GM21528 (cell line): ENCODE measurements around the gene EDDM3A.
"Not testable (repeated sequence)": the region's sequence is repeated elsewhere in the genome, so short reads cannot be mapped to it uniquely, and the experiment has no call there.

Experiments
- ATAC-seq: cut with Tn5 transposase; IDR thresholded peaks from one replicate; pipeline ENCODE4 v1.9.1; 2021; ENCODE audit warnings: mild to moderate bottlenecking, moderate library complexity; ENCODE audit not compliant: unreplicated experiment, low FRiP score

The EDDM3A gene

DNA sequence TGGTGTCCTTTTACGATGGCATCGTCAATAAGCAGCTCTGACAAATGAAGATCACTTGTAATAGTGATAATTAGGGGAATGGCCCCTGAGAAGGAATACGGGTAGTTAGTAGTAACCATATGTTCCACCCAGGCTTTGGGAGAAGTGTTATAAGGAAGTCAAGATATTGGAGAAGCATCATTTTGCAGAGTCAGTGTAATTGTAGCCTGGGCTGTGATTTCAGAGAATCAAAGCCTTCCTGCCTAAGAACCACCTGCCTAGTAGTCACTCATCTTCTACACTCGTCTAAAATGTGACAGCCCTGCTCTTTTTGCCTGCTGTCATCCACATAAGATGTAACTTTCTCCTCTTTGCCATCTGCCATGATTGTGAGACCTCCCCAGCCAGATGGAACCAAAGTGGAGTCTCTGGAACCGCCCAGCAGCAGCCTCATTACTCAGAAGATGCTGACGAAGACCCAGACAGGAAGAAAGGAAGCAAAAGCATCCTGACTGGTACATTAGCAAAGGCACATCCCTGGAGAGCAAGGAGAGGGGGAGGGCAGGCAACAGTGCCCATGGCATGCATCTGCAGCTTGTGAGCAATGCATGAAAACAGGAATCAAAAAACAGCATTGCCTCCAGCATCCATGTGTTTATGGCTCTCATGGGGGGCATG is 12.6 kb upstream of the EDDM3A start:
- ATAC-seq, result no peak

DNA sequence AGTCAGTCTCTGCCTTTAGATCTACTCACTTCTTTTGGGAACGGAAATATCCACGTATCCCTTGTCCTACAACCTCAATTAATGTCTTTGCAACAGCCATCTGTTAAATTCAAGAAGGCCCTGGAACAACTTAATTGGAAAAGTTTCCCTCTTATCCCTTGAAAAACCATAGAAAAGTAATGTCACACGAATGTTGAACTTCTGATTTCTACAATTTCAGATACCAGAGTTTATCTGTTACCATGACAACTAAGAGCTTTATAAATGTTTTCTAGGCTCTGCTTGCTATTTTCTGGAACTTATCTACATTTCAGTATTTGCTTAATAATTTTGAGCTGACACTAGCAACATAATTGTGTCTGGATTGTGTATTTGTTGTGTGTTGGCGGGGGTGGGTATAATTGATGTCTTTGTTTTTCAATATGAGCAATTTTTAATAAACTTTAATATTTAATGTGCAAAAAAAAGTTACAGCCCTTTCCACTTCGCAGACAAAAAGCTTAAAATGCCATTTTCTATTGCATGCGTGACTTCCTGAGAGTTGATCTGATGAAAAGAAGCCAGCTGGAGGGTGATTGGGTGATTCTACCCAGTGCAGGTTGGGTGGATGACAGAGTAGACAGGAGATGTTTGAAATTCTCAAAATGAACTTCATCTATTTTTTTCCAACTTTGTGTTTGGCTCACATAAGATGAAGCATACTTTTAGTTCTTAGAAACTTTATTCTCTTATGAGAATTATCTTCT is 11.8 kb upstream of the EDDM3A start:
- ATAC-seq, result no peak

DNA sequence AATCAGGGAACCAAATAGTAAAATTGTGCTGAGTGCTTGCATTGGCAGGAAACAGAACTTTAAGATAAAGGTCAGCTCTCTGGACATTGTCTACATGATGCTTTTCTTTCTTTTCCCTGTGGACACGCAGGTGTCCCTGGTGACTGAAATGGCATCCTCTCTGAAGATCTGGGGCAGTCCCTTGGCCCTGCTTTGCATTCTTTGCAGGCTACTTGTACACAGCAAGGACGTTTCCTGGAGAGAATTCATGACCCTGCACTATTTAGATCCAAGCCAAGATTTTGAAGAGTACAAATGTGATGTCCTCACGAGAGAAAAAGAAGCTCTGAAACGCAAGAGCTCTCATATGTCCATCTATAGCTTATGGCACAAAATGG is 11.3 kb upstream of the EDDM3A start:
- ATAC-seq, result no peak

DNA sequence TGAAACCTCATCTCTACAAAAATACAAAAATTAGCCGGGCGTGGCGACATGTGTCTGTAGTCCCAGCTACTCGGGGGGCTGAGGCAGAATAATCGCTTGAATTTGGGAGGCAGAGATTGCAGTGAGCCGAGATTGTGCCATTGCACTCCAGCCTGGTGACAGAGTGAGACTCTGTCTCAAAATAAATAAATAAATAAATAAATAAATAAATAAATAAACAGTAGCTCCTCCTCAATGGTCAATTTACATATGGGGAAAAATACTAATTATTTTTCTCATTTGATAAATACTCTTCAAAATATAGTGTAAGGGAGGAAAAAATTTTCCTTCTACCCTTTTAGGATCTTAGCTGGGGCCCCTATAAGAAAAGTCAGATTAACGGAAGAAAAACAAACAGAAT is 7.4 kb upstream of the EDDM3A start:
- not testable (repeated sequence) for ATAC-seq

DNA sequence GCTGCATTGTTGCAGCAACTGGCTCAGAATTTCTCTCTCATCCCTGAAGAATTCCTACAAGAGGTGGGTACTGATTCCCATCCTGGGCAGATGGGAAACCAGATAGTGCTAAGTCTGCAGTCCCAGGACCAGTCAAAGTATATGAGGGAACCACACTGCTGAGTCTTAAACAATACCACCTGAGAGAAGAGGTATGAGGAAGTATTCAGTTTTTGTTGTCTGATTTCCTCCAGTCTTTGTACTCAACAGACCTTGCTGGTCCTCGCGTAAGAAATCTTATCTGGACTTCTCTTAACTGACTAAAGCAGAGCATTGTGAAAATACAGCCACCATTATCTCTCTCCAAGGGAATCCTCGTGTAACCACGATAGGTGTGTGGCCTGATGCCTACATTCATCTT is 3.6 kb upstream of the EDDM3A start:
- no peak for ATAC-seq

DNA sequence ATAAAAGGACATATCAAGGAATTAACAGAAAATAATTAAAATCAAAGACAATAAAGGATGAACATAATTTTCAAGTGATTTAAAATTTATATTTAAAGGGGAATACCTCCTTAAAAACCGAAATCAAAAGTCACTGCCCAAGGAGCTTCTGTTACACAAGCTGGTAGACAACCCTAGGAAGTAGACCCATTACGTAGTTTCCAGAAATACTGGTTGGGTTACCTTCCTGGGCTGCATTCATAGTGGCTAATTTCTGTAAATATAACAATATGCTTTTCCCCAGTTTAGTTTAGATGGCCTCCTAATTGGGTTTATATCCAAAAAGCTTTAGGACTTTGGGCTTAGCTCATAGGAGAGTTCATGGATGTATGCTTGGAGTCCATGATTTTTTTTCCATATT is 2.1 kb upstream of the EDDM3A start:
- ATAC-seq, result no peak

DNA sequence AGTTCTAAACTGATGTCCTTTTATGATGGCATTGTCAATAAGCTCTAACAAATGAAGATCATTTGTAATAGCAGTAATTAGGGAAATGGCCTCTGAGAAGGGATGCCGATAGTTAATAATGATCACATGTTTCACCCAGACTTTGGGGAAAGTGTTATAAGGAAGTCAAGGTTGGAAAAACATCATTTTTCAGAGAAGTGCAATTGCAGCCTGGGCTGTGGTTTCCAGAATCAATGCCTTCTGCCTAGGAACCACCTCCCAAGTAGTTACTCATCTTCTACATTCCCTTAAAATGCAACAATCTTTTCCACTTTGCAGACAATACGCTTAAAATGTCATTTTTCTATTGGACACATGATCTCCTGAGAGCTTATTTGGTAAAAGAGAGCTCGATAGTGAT is 879 bp downstream of the EDDM3A start:
- no peak for ATAC-seq

DNA sequence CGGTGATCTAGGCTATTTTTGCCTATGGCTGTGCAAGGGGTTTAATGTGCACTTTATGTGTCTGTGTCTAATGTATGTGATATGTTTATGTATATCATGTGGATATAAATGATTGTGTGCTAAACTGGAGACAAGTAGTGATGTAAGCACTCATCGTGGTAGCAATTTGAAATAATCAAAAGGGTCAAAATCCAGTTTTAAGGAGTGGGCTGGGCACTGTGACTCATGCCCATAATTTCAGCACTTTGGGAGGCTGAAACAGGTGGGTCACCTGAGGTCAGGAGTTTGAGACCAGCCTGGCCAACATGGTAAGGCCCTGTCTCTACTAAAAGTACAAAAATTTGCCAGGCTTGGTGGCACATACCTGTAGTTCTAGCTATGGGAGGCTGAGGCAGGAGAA is 2.8 kb downstream of the EDDM3A start:
- ATAC-seq, result no peak

DNA sequence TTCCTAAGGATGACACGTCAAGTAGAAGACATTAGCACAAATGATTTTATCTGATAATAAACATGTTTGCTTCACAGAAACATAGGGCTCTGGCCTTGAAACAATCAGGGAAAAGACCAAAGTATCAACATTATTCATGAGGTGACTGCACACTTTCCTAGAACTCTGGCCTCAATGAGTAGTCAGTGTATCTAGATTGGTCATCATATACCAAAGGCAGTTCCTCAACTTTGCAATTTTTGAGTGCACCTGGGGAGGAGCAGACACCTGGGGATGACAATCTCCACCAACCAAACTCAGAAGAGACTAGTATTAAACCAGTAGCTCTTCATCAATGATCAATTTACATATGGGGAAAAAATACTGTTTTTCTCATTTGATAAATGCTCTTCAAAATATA is 4.5 kb downstream of the EDDM3A start:
- no peak for ATAC-seq

DNA sequence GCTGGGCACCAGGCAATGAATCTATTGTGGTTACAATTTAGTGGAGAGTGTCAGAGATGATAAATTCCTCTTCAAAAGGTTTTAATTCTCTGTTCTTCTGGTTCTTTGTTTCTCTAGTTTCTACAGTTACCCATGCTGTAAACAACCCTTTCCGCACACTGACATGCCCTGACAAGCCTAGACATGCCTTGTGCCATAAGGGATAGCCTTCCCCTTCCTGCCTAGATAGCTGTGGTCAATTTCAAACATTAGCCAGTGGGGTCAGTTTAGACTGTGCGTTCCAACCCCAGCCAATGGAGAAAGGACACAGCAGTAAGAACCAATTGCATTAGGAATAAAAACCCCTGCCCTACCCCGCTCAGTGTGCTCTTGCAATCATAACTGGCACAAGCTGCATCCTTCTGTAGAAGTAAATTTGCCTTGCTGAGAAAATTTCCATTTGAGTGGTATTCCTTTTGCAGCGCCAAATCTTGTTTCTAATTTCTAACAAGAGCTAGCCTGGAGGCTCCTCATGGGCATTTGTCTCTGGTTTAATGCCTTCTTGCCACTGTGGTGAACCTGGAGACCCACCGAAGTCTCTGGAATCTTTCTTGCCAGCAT is 6.4 kb downstream of the EDDM3A start:
- no peak for ATAC-seq

DNA sequence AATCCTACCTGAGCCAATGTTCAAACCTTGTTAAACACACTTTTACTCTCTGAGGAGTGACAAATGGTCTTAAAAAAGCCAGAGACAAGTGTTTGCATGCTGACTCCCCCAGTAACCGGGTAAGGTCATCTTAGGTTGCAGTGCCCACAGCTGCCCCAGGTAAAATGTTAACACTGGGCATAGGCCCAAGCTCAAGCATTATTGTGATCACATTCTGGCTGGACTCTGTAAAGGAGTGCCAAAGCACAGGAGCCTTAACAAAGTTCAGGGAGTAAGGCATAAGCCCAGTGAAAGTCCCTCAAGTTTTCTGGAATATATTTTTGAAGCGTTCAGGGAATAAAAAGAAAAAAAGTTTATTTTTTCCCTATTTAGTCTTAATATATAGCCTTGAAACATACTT is 8.6 kb downstream of the EDDM3A start:
- ATAC-seq, result no peak

DNA sequence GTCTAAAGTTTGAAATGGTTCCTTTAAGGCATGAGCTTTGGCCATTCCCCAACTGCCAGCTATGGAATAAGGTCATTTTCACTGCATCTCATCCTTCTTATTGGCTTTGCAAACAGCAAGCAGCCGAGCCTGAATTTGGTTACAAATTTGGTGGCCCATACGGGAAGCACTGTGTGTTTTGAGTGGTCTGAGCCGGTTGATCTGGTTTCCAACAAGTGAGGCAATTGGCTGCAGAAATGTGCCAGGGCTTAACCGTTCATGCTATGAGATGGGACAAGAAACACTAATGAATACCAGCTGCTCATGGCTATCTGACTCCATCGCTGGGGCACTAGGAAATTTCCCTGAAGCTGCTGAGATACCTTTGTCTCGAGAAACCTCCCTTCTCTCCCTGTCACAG is 9.3 kb downstream of the EDDM3A start:
- ATAC-seq, result no peak

DNA sequence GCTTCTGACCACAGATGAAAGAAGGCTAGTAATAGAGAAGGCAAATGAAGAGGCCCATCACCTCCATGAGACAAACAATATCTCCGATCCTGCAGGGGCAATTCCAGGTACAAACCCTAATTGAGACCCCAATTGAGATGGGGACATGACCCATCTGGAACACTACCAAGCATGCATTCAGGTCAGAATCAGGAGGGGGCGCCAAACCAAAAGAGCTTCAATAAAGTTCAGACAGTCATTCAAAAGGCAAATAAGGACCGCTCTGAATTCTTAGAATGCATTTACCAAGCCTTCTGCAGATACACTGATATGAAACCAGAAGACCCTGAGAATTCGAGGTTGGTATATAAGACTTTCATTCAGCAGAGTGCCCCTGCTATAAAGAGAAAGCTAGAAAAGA is 12.3 kb downstream of the EDDM3A start:
- ATAC-seq, result no peak

DNA sequence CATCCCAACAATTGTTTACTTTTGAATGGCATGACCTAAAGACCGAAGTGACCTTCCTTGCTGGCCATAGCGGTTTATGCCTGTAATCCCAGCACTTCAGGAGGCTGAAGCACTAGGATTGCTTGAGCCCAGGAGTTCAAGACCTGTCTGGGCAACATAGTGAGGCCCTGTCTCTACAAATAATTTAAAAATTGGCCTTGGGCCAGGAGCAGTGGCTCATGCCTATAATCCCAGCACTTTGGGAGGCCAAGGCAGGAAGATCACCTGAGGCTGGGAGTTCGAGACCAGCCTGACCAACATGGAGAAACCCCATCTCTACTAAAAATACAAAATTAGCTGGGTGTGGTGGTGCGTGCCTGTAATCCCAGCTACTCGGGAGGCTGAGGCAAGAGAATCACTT is 13.8 kb downstream of the EDDM3A start:
- not testable (repeated sequence) for ATAC-seq

DNA sequence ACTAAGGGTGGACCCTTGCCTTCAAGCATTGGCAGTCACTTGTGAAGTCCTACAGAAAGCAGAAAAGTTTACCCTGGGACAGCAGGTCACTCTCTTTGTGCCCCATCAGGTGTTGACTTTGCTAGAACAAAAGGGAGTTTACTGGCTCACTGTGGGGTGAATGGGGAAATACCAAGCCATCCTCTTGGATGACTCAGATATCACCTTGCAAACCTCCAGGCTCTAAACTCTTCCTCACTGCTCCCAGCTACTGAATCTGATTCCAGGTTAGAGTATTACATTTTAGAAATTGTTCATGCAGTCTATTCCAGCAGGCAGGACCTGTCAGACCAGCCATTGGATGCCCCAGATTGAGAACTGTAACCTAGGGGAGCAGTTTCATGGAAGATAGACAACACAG is 15.3 kb downstream of the EDDM3A start:
- no peak for ATAC-seq

DNA sequence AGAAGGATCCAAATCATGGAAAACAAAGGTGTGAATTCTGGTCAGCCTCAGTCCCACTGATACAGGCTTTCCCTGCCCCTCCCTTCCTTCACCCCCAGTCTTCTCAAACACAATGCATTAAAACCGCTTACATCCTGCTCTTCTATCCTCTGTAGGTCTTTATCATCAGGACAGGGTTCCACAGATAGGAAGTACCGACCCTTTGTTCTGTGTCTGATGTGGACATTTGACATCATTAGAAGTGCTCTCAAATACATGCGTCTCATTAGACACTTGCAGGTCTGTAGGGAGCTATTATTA is 22.9 kb downstream of the EDDM3A start:
- ATAC-seq, result no peak

DNA sequence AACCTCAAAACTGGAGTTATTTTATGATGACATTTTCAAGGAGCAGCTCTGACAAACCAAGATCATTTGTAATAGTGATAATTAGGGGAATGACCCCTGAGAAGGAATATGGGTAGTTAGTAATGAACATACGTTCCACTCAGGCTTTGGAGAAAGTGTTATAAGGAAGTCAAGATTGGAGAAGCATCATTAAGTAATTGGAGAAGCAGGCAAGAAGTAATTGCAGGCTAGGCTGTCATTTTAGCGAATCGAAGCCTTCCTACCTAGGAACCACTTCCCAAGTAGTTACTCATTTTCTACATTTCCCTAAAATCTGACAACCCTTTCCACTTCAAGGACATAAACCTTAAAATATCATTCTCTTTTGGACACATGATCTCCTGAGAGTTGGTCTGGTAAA is 23.7 kb downstream of the EDDM3A start:
- ATAC-seq, result no peak

DNA sequence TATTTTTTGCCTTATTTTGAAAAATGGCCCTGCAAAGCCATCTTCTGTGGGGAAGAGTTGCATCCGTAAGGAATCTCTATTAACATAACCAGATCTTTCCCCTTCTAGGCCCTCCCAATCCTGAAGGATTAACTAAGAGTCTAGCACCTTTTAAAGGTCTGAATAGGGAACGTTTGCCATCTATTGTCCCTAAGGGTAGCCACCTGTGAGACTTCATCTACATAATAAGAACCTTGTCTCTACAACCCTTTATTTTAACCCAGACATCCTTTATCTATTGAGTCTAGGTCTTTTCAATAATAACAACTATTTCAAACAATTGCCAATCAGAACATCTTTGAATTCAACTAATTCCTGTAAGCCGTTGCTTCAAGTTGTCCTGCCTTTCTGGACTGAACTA is 27.0 kb downstream of the EDDM3A start:
- no peak for ATAC-seq

DNA sequence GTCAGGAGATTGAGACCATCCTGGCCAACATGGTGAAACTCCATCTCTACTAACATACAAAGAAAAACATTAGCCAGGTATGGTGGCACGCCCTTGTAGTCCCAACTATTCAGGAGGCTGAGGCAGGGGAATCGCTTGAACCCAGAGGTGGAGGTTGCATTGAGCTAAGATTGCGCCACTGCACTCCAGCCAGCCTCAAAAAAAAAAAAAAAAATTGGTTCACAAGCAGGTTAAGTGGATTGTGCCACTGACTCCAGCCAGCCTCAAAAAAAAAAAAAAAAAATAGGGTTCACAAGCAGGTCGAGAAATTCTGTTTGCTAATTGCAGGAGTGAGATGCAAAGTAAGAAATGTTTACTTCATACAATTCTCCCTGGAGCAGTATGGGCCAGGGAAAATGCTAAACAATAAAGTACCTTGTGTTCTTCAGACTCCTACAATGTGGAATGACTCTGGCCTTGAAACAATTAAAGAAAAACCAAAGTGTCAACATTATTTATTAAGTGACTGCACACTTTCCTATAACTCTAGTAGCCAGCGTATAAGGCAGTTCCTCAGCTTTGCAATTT is 28.7 kb downstream of the EDDM3A start:
- no peak for ATAC-seq

DNA sequence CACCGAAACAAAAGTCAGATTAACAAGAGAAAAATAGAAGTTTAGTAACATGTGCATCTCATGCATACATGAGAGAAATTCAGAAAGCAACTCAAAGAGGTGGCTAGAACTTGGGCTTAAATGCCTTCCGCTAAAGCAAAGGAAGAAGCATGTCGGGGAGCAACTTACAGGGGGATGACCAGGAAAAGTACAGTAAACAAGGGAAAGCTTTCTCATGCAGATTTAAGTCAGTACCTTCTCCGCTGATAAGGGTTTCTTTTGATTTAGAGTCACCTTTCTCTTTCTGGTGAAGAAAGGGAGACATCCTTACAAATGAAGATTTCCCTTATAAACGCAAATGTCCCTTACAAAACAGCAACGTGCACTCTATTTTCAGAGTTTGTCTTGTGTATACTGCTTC is 29.4 kb downstream of the EDDM3A start:
- ATAC-seq, result no peak

DNA sequence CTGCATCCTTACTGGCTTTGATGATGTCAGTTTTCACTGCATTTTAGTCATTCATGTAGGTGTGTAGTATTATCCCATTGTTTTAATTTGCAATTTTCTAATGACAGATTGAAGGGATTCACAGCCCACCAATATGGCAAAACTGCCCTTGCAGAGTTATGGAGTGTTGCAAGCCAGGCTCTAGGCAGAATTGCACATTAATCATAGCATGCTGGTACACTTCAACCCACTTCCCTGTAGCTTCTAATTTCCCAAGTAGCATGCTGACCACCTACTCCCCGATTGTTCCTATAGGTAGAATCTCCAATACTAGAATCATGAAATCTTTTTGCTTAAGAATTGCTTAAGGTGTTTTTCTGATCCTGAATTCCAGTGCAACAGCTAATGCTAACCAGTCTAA is 30.2 kb downstream of the EDDM3A start:
- ATAC-seq, result no peak

DNA sequence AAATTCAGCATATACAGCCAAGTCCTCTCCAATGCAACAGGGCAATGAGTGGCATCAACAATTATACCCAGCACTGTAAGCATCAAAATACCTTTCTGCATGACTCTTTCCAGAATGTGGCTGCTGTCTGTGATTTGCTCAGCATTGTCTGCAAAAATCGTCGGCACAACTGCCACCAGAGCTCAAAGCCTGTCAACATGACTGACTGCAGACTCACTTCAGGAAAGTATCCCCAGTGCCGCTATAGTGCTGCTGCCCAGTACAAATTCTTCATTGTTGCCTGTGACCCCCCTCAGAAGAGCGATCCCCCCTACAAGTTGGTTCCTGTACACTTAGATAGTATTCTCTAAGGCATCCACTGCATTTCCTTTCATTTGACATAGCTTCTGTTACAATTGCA is 36.1 kb downstream of the EDDM3A start:
- ATAC-seq, result no peak
